Hepatocyte (in vitro differentiated cells): ENCODE measurements around the gene ITFG1. TPM values are rescaled to one million over a fixed set of nuclear protein-coding genes. Genes with fewer than 3 reads are reported as not detected.
"Not testable (repeated sequence)": the region's sequence is repeated elsewhere in the genome, so short reads cannot be mapped to it uniquely, and the experiment has no call there.

Experiments
- DNase-seq: peaks from one replicate; pipeline ENCODE4 v3.0.0-alpha.2; 2016; ENCODE audit warnings: low spot score
- H2AFZ ChIP-seq: fragments of 200-600 bp; sonication (generic); 2 replicates; pipeline ENCODE4 v1.6.0; 2016; ENCODE audit warnings: antibody characterized with exemption, mild to moderate bottlenecking
- H3K27ac ChIP-seq: fragments of 200-600 bp; sonication (generic); 2 replicates; pipeline ENCODE4 v1.5.1; 2016; ENCODE audit warnings: mild to moderate bottlenecking
- H3K27me3 ChIP-seq: fragments of 200-600 bp; sonication (generic); 2 replicates; pipeline ENCODE4 v1.6.1; 2016
- H3K36me3 ChIP-seq: fragments of 200-600 bp; sonication (generic); replicated peaks from 2 replicates; pipeline ENCODE4 v1.5.1; 2016; ENCODE audit warnings: low read depth; ENCODE audit not compliant: insufficient read depth
- H3K4me1 ChIP-seq: fragments of 200-600 bp; sonication (generic); 2 replicates; pipeline ENCODE4 v1.5.1; 2016; ENCODE audit warnings: mild to moderate bottlenecking, moderate library complexity; ENCODE audit not compliant: insufficient read depth
- H3K4me2 ChIP-seq: fragments of 200-600 bp; sonication (generic); 2 replicates; pipeline ENCODE4 v1.6.0; 2016
- H3K4me3 ChIP-seq: fragments of 200-600 bp; sonication (generic); 2 replicates; pipeline ENCODE4 v1.5.1; 2016; ENCODE audit warnings: mild to moderate bottlenecking
- H3K79me2 ChIP-seq: fragments of 200-600 bp; sonication (generic); 2 replicates; pipeline ENCODE4 v1.6.0; 2017; ENCODE audit warnings: mild to moderate bottlenecking
- H3K9me2 ChIP-seq: fragments of 200-600 bp; sonication (generic); replicated peaks from 2 replicates; pipeline ENCODE4 v1.6.0; 2017; ENCODE audit warnings: mild to moderate bottlenecking; ENCODE audit not compliant: insufficient read depth
- H3K9me3 ChIP-seq: fragments of 200-600 bp; sonication (generic); 2 replicates; pipeline ENCODE4 v1.5.1; 2016; ENCODE audit warnings: low read depth, mild to moderate bottlenecking
- H4K20me1 ChIP-seq: fragments of 200-600 bp; sonication (generic); 2 replicates; pipeline ENCODE4 v1.6.0; 2016; ENCODE audit warnings: mild to moderate bottlenecking; ENCODE audit not compliant: insufficient read depth, poor library complexity, severe bottlenecking
- CTCF ChIP-seq: fragments of 200-600 bp; sonication (generic); IDR thresholded peaks from 2 replicates; pipeline ENCODE4 v1.5.1; 2016; ENCODE audit warnings: antibody characterized with exemption, mild to moderate bottlenecking; ENCODE audit not compliant: poor library complexity
- EZH2 ChIP-seq: fragments of 200-600 bp; sonication (generic); IDR thresholded peaks from 2 replicates; pipeline ENCODE4 v1.6.1; 2016; ENCODE audit warnings: antibody characterized with exemption, mild to moderate bottlenecking, borderline replicate concordance
- EZH2phosphoT487 ChIP-seq: fragments of 200-600 bp; sonication (generic); IDR thresholded peaks from one replicate; pipeline ENCODE4 v1.6.1; 2018; ENCODE audit warnings: antibody characterized with exemption, mild to moderate bottlenecking, low read depth, moderate library complexity; ENCODE audit not compliant: unreplicated experiment, severe bottlenecking
- WGBS: methylation state at CpG from one replicate; pipeline ENCODE4 v1.1.6; 2016; ENCODE audit warnings: low lambda C conversion rate; ENCODE audit errors: missing lambda C conversion rate; 5-methylcytosine and 5-hydroxymethylcytosine counted together
- polyA plus RNA-seq: library from polyadenylated mRNA; unstranded; fragments of >200 nt; fragmentation: Nextera tagmentation; extraction: Ambion mirVana; gene quantifications from 2 replicates; pipeline ENCODE4 v1.2.1, GENCODE V29; 2016
- total RNA-seq: library from RNA; depleted of rRNA; stranded (reverse); fragments of >200 nt; gene quantifications from 2 replicates; pipeline ENCODE4 v1.2.3, GENCODE V29; 2014

ITFG1 gene
- total and polyA plus RNA-seq, 2 experiments from 2014 or later, result 87.8 to 91.4 TPM

DNA sequence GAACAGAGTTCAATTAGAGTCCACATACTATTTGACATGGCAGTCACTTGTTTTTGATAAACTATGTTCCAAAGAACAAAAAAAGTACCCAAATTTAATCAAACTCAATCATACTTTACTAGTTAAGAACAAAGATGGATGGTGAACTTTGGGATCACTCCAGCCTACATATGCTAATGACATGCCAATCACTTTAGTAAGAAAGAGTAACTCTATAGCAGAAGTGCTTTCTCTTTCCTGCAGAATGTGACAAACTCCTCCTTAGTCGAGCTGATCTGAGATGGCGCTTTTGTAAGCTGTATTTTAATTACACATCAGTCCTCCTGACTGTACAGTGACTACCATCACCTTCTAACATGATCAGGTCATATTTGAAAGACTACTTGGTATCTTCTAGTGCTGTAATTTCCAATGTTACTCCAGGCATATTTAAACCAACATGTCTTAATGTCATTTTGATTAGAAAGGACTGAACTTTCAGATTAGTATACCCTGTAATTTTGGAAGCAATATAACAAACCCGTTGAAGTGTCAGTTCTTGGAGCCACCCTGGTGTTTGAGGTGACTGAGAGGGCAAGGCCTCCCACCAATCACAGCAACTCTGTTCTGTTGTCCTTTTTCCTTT lies 321.2 kb downstream of the ITFG1 start:
- TF ChIP-seq EZH2phosphoT487 (no peak), EZH2 (no peak), CTCF (no peak)
- Histone ChIP-seq H2AFZ (no peak overlapping the region), H3K9me2 (no peaks in the 10 kb centered on the region), H3K27ac (no peak overlapping the region), H3K4me3 (no peak overlapping the region), H3K9me3 (no peaks in the 10 kb centered on the region), H4K20me1 (no peaks in the 10 kb centered on the region), H3K4me2 (no peak overlapping the region), H3K36me3 (no peaks in the 10 kb centered on the region), H3K4me1 (no peaks in the 10 kb centered on the region), H3K27me3 (peaks cover 3% of the 10 kb centered on the region), H3K79me2 (peaks cover 2% of the 10 kb centered on the region)
- no peak for DNase-seq
- 81% methylated on average over 3 of the region's 3 CpGs for WGBS

DNA sequence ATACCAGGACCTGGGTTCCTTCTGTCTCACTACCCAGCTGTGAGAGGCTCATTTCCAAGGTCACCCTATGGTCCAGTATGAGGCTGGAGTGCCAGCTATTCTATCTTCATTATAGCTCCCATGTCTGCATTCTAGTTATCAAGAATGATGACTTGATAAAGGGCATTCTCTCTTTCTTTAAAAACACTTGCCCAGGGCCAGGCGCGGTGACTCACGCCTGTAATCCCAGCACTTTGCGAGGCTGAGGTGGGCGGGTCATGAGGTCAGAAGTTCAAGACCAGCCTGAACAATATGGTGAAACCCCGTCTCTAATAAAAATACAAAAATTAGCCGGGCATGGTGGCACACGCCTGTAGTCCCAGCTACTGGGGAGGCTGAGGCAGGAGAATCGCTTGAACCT lies 322.9 kb downstream of the ITFG1 start:
- H4K20me1 ChIP-seq, H3K36me3 ChIP-seq, H3K9me3 ChIP-seq, H3K4me3 ChIP-seq, H3K79me2 ChIP-seq, H3K27ac ChIP-seq, H3K9me2 ChIP-seq, H2AFZ ChIP-seq, H3K27me3 ChIP-seq, H3K4me1 ChIP-seq, H3K4me2 ChIP-seq, DNase-seq: not testable (repeated sequence)
- 73% methylated on average over 9 of the region's 9 CpGs for WGBS

DNA sequence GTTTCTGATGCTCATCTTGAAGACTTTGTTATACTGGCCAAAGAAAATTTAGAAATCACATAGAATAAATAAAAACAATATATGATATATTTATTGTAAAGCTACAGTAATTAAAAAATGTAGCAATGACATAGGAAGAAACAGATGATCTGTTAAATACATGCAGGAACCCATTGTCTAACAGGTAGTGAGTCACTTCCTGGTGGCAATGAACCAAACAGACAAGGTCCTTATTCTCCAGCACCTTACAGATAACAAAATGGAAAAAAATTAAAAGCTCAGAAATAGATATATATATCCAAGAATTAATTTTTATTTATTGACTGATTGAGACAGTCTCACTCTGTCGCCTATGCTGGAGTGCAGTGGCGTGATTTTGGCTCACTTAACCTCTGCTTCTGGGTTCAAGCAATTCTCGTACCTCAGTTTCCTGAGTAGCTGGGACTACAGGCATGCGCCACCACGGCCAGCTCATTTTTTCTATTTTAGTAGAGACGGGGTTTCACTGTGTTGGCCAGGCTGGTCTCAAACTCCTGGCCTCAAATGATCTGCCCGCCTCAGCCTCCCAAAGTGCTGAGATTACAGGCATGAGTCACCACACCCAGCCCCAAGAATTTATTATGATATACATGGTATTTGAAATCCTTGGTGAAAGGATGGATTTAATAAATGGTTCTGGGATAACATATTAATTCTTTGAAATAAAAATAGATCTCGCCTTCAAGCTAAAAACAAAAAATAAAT lies 324.6 kb downstream of the ITFG1 start:
- no peak for TF ChIP-seq EZH2
- TF ChIP-seq CTCF, result no peak
- Histone ChIP-seq H3K4me1 (no peaks in the 10 kb centered on the region), H3K27ac (no peak overlapping the region), H3K27me3 (no peaks in the 10 kb centered on the region), H3K9me2 (no peaks in the 10 kb centered on the region), H2AFZ (no peak overlapping the region), H4K20me1 (no peaks in the 10 kb centered on the region), H3K4me2 (no peak overlapping the region), H3K36me3 (no peaks in the 10 kb centered on the region), H3K9me3 (no peaks in the 10 kb centered on the region), H3K79me2 (peaks cover 2% of the 10 kb centered on the region), H3K4me3 (no peak overlapping the region)
- 91% methylated on average over 8 of the region's 8 CpGs for WGBS
- no peak for DNase-seq

- Histone ChIP-seq H3K4me3 (no peak overlapping the region), H3K36me3 (no peaks in the 10 kb centered on the region), H3K4me2 (no peak overlapping the region), H3K9me2 (no peaks in the 10 kb centered on the region), H3K9me3 (no peaks in the 10 kb centered on the region), H3K27me3 (no peaks in the 10 kb centered on the region), H3K79me2 (no peaks in the 10 kb centered on the region), H3K27ac (no peak overlapping the region), H2AFZ (no peak overlapping the region), H3K4me1 (no peaks in the 10 kb centered on the region), H4K20me1 (no peaks in the 10 kb centered on the region)
- no peak for TF ChIP-seq EZH2phosphoT487
- no peak for TF ChIP-seq CTCF
- no peak for TF ChIP-seq EZH2
- no peak for DNase-seq
- 81% methylated on average over 4 of the region's 4 CpGs for WGBS
Observed at GRCh38 chr16:47134550-47134949, 326.3 kb downstream of the ITFG1 start.
